ENCODE measurements around the gene ZNF750.
A peak's percentile ranks its signal among the peaks of the same experiment; 100 is the strongest.

Gene ZNF750

GRCh38 chr17:82839617-82840292 is at the start of gene ZNF750:
Gene ZNF750, minus strand, starts transcription at chr17:82840022. Its CDS starts 7,568 bp downstream, at chr17:82832454.
- DNase-seq (ENCODE audit: low read depth) = no peak

- DNase-seq (ENCODE audit: low read depth) = no peak
These were observed 49.0 kb upstream of the ZNF750 start for GRCh38 chr17:82888583-82889495.

GRCh38 chr17:82887255-82888164 is 47.7 kb upstream of the ZNF750 start:
- no peak for DNase-seq (ENCODE audit: low read depth)

- no peak for DNase-seq (ENCODE audit: low read depth)
These were observed 45.1 kb upstream of the ZNF750 start for GRCh38 chr17:82884970-82885353.

GRCh38 chr17:82884341-82884969 is 44.6 kb upstream of the ZNF750 start:
- no peak for DNase-seq (ENCODE audit: low read depth)

- DNase-seq (ENCODE audit: low read depth) = no peak
These were observed 43.7 kb upstream of the ZNF750 start for GRCh38 chr17:82883419-82884031.

- no peak for DNase-seq (ENCODE audit: low read depth)
These were observed 43.0 kb upstream of the ZNF750 start for GRCh38 chr17:82882715-82883418.

GRCh38 chr17:82881900-82882714 is 42.3 kb upstream of the ZNF750 start:
- no peak for DNase-seq (ENCODE audit: low read depth)

- no peak for DNase-seq (ENCODE audit: low read depth)
These were observed 41.6 kb upstream of the ZNF750 start for GRCh38 chr17:82881324-82881823.

GRCh38 chr17:82880620-82881323 is 41.0 kb upstream of the ZNF750 start:
- DNase-seq (ENCODE audit: low read depth) = no peak

- DNase-seq (ENCODE audit: low read depth) = no peak
These were observed 39.4 kb upstream of the ZNF750 start for GRCh38 chr17:82879241-82879640.

- DNase-seq (ENCODE audit: low read depth) = no peak
These were observed 38.7 kb upstream of the ZNF750 start for GRCh38 chr17:82878527-82878926.

- DNase-seq (ENCODE audit: low read depth) = peak; percentile 54
These were observed 37.0 kb upstream of the ZNF750 start for GRCh38 chr17:82876602-82877379.

- no peak for DNase-seq (ENCODE audit: low read depth)
These were observed 36.3 kb upstream of the ZNF750 start for GRCh38 chr17:82876149-82876548.

- no peak for DNase-seq (ENCODE audit: low read depth)
These were observed 35.6 kb upstream of the ZNF750 start for GRCh38 chr17:82875407-82875856.

- DNase-seq (ENCODE audit: low read depth) = no peak
These were observed 34.4 kb upstream of the ZNF750 start for GRCh38 chr17:82874011-82874835.

GRCh38 chr17:82873521-82873920 is 33.7 kb upstream of the ZNF750 start:
- DNase-seq (ENCODE audit: low read depth) = no peak

All from GM04504 (cell line).